Kidney (tissue), 14 donors: ENCODE results near the gene APOB. TPM values are rescaled to one million over a fixed set of nuclear protein-coding genes. Genes with fewer than 3 reads are reported as not detected.
A peak's percentile ranks its signal among the peaks of the same experiment; 100 is the strongest.

ENCODE experiments used
- DNase-seq, 5 donors: peaks; one replicate each; pipeline ENCODE4 v3.0.0-alpha.2; 2013 to 2020
- FAIRE-seq: peaks from 2 replicates; lab custom pipeline; 2012; peaks lifted over from hg19 to GRCh38; lab: Jason Lieb, UNC
- H3K27ac ChIP-seq, 2 donors: one replicate each; pipeline ENCODE4 v1.7.0; 2013; ENCODE audit warnings: low read depth in 2 of 2, low read length in 2 of 2, inconsistent platforms in 1 of 2
- H3K27me3 ChIP-seq: one replicate; pipeline ENCODE4 v1.7.1; 2013; ENCODE audit warnings: low read length, inconsistent platforms; ENCODE audit not compliant: control insufficient read depth, insufficient read depth
- H3K36me3 ChIP-seq, 3 donors: one replicate each; pipeline versions ENCODE4 v1.7.0 to v1.7.1; 2013; ENCODE audit warnings: low read length in 3 of 3, control low read depth in 1 of 3, inconsistent platforms in 1 of 3; ENCODE audit not compliant: insufficient read depth in 3 of 3, control insufficient read depth in 2 of 3
- H3K4me1 ChIP-seq, 3 donors: one replicate each; pipeline versions ENCODE4 v1.7.0 to v1.7.1; 2013; ENCODE audit warnings: low read length in 3 of 3, inconsistent platforms in 1 of 3, low read depth in 1 of 3; ENCODE audit not compliant: control insufficient read depth in 2 of 3, insufficient read depth in 2 of 3
- H3K4me3 ChIP-seq, 3 donors: one replicate each; pipeline versions ENCODE4 v1.7.0 to v1.8.1; 2013; ENCODE audit warnings: low read length in 3 of 3, control low read depth in 1 of 3, inconsistent platforms in 1 of 3
- H3K9ac ChIP-seq, 3 donors: one replicate each; pipeline versions ENCODE4 v1.7.0 to v1.7.1; 2013; ENCODE audit warnings: low read length in 3 of 3, control low read depth in 1 of 3, inconsistent platforms in 1 of 3
- H3K9me3 ChIP-seq, 3 donors: one replicate each; pipeline versions ENCODE4 v1.7.0 to v1.7.1; 2013; ENCODE audit warnings: low read length in 3 of 3, control low read depth in 1 of 3, inconsistent platforms in 1 of 3; ENCODE audit not compliant: control insufficient read depth in 2 of 3, insufficient read depth in 1 of 3
- intact Hi-C: fragments of 100-400 bp; cut with DNase I; formaldehyde crosslinking; loops from one replicate; pipeline ENCODE4 v1.11.1; 2022
- polyA plus RNA-seq: library from polyadenylated mRNA; stranded (reverse); fragments of 350-450 nt; fragmentation: Illumina TruSeq; extraction: RNeasy Lipid Tissue Mini Kit (QIAGEN cat#74804); gene quantifications from one replicate; pipeline ENCODE4 v1.2.3, GENCODE V29; 2014; ENCODE audit warnings: low read depth, low replicate concordance; ENCODE audit not compliant: insufficient read depth
- total RNA-seq: library from RNA; stranded (reverse); fragmentation: NEBNext Ultra II Directional; extraction: Animal tissue kit (Norgen Biotek cat#: 25700); gene quantifications from one replicate; pipeline ENCODE4 v1.2.1, GENCODE V29; 2021
- TF ChIP-seq, protein P1 (sequence below): IDR thresholded peaks from 3 replicates; pipeline ENCODE4 v1.5.1; 2012; ENCODE audit warnings: mild to moderate bottlenecking, moderate library complexity, borderline replicate concordance; ENCODE audit not compliant: insufficient read depth; ENCODE audit errors: extremely low read depth
- donor health status: control.
- donor health status: control.
- donor health status: control.
- donor health status: control.
- donor health status: control.
- donor health status: DM: yes; HTN: yes; CAD: no.
- donor health status: Normal renal cell carcinoma (clear cell type).

Gene APOB
- total and polyA plus RNA-seq, 2 donors from 2014 or later, result 0.11 to 0.57 TPM

DNA sequence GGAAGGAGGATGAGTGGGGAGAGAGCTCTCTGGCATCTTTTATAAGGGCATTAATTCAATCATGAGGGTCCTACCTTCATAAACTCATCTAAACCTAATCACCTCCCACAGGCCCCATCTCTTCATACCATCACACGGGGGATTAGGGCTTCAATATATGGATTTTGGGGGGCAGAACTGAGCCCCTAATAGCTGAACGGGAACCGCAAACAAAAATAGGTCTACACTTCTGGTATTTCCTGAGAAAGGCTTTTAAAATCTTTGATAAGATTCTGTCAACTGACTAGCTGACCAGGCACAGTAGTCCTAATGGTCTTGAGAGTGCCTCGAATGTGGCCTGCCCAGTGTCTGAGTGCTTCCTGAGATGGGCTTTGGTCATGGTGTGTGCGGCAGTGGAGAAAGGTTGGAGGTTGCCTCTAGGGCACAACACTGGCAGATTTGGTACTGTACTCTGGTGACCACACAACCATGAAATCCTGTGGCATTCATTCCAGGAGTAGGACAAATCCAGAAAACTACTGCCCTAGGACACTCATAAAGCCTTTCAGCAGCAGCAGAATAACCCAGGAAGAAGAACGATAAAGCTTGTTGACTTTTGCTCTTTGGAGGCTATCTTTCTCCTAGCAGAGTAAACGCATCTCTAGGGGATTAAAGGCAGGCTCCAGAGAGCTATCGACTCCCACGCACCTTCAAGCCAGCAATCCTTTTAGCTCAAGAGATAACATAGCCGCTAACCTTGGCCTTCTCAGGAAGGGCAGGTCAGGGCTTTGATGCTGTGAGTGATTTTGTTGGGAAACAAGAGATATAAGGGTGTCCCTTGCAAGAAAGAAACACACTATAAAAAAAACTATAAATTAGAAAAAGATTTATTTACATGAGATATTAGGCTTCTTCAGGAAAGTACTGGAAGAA, 12.3 kb upstream of the APOB start:
- Histone ChIP-seq H3K9ac (no peak overlapping the region), H3K4me1 (no peaks in the 10 kb centered on the region), H3K36me3 (no peaks in the 10 kb centered on the region), H3K4me3 (no peak overlapping the region), H3K27ac (no peak overlapping the region), H3K9me3 (no peaks in the 10 kb centered on the region), H3K27me3 (no peaks in the 10 kb centered on the region)
- peak in 4 of 5 donors; percentile 37 to 62 (median 52) for DNase-seq
- TF ChIP-seq, protein P1, sequence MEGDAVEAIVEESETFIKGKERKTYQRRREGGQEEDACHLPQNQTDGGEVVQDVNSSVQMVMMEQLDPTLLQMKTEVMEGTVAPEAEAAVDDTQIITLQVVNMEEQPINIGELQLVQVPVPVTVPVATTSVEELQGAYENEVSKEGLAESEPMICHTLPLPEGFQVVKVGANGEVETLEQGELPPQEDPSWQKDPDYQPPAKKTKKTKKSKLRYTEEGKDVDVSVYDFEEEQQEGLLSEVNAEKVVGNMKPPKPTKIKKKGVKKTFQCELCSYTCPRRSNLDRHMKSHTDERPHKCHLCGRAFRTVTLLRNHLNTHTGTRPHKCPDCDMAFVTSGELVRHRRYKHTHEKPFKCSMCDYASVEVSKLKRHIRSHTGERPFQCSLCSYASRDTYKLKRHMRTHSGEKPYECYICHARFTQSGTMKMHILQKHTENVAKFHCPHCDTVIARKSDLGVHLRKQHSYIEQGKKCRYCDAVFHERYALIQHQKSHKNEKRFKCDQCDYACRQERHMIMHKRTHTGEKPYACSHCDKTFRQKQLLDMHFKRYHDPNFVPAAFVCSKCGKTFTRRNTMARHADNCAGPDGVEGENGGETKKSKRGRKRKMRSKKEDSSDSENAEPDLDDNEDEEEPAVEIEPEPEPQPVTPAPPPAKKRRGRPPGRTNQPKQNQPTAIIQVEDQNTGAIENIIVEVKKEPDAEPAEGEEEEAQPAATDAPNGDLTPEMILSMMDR, result no peak
- intact Hi-C loops, result no loop called here
- FAIRE-seq, result no peak

- FAIRE-seq (no peak), DNase-seq (no peak)
- intact Hi-C loops, result no loop called here
- H3K4me3 ChIP-seq, result no peak overlapping the region
- no peak overlapping the region for H3K27ac ChIP-seq
- H3K4me1 ChIP-seq, result no peaks in the 10 kb centered on the region
- TF ChIP-seq, protein P1, result no peak
- no peaks in the 10 kb centered on the region for H3K36me3 ChIP-seq
- H3K9me3 ChIP-seq, result no peaks in the 10 kb centered on the region
- no peak overlapping the region for H3K9ac ChIP-seq
- no peaks in the 10 kb centered on the region for H3K27me3 ChIP-seq
Observed at GRCh38 chr2:21055451-21055850, 11.6 kb upstream of the APOB start.

DNA sequence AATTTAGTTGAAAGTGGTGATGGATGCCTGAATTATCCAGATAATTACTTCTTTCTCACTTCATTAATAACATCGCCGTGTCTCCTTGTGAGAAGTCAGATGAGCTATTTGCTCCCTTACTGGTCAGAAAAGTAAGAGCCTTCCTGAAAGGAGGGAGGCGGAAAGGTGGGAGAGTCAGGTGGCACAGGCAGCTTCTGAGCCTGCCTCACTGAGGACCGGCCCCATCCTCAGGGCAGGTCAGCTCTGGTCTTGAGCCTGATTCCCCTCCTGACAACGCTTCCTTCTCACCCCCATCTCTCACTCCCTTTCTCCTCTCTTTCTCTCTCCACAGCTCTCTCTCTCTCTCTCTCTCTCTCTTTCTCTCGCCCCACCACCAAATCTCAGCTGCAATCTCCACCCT, 10.1 kb upstream of the APOB start:
- Histone ChIP-seq H3K9ac (no peak overlapping the region), H3K4me3 (no peak overlapping the region), H3K27me3 (no peaks in the 10 kb centered on the region), H3K36me3 (no peaks in the 10 kb centered on the region), H3K9me3 (no peaks in the 10 kb centered on the region), H3K27ac (no peak overlapping the region), H3K4me1 (no peaks in the 10 kb centered on the region)
- no peak for FAIRE-seq
- DNase-seq, result no peak
- intact Hi-C loops, result no loop called here
- TF ChIP-seq, protein P1, result no peak
